MV-4-11 (cell line): ENCODE data around the gene CUL2.
"Not testable (repeated sequence)": the region's sequence is repeated elsewhere in the genome, so short reads cannot be mapped to it uniquely, and the experiment has no call there.

ENCODE experiments used
- DNase-seq: peaks from one replicate; lab custom pipeline; 2025; lab: John Stamatoyannopoulos, UW

Gene CUL2

GRCh38 chr10:35079763-35080162 is 10.4 kb downstream of the CUL2 start:
- no peak for DNase-seq

GRCh38 chr10:35079265-35079664 is 10.9 kb downstream of the CUL2 start:
- DNase-seq: no peak

- no peak for DNase-seq
These were observed 14.9 kb downstream of the CUL2 start for GRCh38 chr10:35075228-35075627.

GRCh38 chr10:35074266-35074665 is 15.9 kb downstream of the CUL2 start:
- DNase-seq: no peak

DNA sequence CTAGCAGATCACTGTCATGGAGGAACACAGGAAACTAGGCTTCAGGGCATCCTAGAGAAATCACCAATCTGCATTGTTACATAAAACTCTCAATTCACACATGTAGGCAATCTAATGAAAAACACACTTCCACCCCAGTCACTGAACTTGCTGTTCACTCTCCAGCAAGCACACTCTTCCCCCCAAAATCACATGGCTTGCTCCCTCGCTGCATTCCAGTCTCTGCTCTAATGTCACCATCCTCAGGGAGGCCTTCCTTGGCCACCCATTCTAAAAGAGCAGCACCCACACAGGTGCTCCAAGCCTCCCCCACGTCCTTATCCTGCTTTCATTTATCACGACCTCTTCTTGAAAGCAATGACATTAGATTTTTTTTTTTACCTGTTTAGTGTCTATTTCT is 19.6 kb downstream of the CUL2 start:
- no peak for DNase-seq

DNA sequence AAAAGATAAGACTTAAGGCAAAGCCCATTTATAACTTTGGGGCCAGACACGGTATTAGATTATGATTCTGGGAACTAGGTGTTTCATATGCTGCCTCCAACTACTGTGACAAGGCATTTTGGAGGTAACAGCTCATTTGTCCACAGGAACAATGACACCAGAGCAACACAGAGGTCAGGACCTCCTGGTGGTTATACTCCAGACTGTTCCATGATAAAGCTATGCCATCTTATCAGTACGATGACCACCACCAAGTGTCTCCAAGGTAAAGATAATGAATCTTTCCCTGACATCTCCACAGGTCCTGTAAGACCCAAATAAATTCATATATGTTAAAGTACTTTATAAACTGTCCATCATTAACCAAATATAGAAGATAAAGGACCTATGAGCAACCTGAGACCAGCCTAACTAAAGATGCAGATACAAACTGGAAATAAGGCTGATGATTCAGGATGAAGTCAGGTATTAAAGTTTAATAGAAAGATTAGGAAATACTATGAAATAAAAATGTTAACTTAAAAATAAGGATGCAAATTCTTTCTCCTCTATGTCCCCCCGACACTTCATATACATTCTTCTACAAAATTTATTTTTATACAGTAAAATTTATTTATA is 26.2 kb downstream of the CUL2 start:
- DNase-seq: no peak

GRCh38 chr10:35059481-35059880 is 30.7 kb downstream of the CUL2 start:
- no peak for DNase-seq

- DNase-seq: no peak
These were observed 31.5 kb downstream of the CUL2 start for GRCh38 chr10:35058686-35059085.

- DNase-seq: peak; percentile 73
These were observed 32.0 kb downstream of the CUL2 start for GRCh38 chr10:35058134-35058533.

DNA sequence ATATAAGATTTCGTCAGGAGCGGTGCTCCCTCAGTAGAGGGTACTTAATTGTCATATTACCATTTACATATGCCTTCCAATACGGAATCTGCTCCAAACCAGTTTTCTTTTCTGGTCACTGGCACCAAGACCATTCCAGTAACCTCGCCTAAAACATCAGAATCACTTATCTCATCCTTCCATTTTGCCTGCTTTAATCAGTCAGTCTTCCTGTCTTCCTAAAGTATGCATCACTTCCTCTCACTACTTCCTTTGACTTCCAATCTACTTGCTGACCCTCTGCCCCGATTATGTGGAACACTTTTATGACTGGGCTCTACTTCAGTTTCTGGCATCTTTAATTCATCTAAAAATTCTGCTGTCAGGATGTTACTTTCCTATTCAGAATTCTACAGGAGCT is 33.5 kb downstream of the CUL2 start:
- no peak for DNase-seq

GRCh38 chr10:35056133-35056532 is 34.0 kb downstream of the CUL2 start:
- DNase-seq: no peak

DNA sequence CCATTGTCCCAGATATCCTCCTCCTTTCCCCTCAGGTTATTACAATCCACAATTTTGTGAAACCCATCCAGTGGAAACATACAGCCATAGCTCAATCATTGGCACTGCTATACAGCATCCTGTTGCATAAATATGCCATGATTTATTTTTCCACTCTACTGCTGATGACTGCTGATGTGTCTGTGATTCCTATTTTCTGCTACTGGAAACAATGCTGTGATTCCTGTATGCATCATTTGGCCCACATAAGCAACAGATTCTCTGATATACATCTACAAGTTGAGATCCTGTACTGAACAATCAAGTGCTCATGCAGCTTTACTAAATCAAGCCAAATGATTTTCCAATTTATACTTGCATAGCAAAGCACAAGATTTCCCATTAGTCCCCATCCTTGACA is 39.6 kb downstream of the CUL2 start:
- DNase-seq: no peak

- no peak for DNase-seq
These were observed 44.1 kb downstream of the CUL2 start for GRCh38 chr10:35046074-35046473.

- not testable (repeated sequence) for DNase-seq
These were observed 44.9 kb downstream of the CUL2 start for GRCh38 chr10:35045275-35045674.

GRCh38 chr10:35043796-35044344 is 46.3 kb downstream of the CUL2 start:
- DNase-seq: no peak

DNA sequence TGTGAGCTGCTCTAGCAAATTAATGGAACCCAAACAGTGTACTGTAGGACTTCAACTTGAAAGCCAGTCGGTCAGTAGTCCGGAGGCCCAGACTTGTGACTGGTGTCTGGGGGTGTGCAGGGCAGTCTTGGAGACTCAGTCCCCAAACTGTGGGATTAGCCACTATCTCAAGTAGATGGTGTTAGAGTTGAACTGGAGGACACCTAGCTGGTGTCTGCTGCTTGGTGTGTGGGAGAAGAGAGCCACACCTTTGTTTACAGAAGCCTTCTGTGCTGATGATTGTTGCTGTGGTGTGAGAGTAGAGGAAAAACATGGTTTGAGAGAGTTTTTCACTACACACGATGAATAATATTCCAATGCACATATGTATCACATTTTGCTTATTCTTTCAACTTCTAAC is 47.4 kb downstream of the CUL2 start:
- no peak for DNase-seq

GRCh38 chr10:35041502-35041879 is 48.6 kb downstream of the CUL2 start:
- DNase-seq: peak; percentile 18

GRCh38 chr10:35040760-35041501 is 49.2 kb downstream of the CUL2 start:
- no peak for DNase-seq

GRCh38 chr10:35037104-35037503 is 53.0 kb downstream of the CUL2 start:
- no peak for DNase-seq

DNA sequence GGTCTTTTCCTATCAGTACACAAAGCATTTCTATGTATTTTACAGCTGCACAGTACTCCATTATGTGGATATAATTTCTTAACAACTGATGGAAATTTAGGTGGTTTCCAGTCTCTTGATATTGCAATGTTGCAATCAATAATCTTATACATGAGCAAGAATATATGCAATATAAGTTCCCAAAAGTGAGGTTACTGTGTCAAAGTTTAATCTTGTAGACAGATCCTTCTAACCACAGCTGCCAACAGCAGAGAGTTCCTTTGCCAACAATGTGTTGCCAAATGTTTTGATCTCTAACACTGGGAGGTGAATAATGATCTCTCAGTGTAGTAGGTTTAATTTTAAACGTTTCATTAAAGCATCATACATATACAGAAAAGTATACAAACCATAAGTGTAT is 54.5 kb downstream of the CUL2 start:
- DNase-seq: peak; percentile 73

DNA sequence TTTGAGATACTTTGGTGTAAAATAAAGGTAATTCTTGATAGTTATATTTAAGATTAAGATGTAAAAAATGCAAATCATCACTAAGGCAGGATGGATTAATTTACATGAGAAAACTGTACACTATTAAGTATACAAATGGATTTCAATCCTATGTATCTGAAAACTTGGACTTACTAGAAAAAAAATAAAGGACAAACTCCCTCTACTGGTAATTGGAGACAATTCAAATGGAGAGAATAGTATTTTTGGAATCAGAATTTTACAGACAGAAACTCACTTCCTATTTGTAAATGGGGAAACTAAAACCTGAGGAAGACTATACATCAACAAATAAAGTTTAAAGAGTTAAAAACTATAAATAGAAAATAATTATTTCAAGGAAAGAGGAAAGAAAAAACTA is 62.6 kb downstream of the CUL2 start:
- peak; percentile 50 for DNase-seq

DNA sequence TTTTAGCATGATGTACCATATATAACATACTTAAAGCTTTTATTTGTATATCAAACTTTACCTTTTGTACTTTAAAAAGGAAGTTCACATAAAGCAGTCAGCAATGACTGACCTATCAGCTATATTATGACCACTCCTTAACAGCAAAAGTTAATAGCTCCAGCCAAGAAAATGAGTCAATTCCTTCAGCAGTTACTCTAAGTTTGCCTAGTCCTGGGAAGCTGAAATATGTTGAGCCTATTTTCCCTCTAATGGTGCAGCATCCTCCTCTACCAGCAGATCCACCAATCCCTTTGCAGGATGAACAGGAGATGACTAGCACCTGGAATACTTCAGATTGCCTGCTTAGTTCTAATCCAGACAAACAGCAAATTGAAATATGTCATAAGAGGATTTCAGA is 64.2 kb downstream of the CUL2 start:
- DNase-seq: no peak

- DNase-seq: no peak
These were observed 69.7 kb downstream of the CUL2 start for GRCh38 chr10:35020481-35020880.
